ENCODE results near the gene LYRM7. TPM values are rescaled to one million over a fixed set of nuclear protein-coding genes. Genes with fewer than 3 reads are reported as not detected.

The LYRM7 gene
- total RNA-seq, 1 experiment from 2014 or later: 17.3 TPM

DNA sequence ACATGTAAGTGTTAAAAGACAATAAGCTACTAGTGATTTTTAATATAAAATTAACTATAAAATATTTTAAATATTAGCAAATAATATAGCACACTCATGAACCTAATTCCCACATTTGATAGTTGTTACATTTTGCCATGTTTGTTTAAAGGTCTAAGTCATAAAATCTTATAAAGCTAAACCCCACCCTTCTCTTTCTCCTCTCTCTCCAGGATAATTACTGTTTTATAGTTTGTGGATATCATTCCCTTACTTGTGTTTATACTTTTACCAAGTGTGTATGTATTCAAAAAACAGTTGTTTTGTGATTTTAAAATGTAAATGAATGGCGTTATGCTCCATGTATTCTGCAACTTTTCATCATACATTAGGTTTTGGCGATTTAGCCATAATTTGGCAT lies 34.2 kb downstream of the LYRM7 start:
- POLR2A ChIA-PET (ENCODE audit: low non-redundant PET): no interaction called here
- CTCF ChIA-PET: no interaction called here
- Histone ChIP-seq H3K36me3 (ENCODE audit: insufficient read depth, low read length, poor library complexity, severe bottlenecking) (no peaks in the 10 kb centered on the region), H3K9me3 (ENCODE audit: low read depth, low read length, poor library complexity, severe bottlenecking) (no peaks in the 10 kb centered on the region), H3K27ac (ENCODE audit: low read depth, low read length, poor library complexity, severe bottlenecking) (no peak overlapping the region), H3K4me1 (ENCODE audit: insufficient read depth, low read length, poor library complexity, severe bottlenecking) (no peaks in the 10 kb centered on the region), H3K4me3 (ENCODE audit: low read depth, low read length, poor library complexity, severe bottlenecking) (no peak overlapping the region), H3K27me3 (replicated peaks; ENCODE audit: insufficient read depth, low read depth, low read length, poor library complexity) (no peaks in the 10 kb centered on the region)
- BruUV-seq (replicated peaks): no TSS peak
- TF ChIP-seq, protein P1, sequence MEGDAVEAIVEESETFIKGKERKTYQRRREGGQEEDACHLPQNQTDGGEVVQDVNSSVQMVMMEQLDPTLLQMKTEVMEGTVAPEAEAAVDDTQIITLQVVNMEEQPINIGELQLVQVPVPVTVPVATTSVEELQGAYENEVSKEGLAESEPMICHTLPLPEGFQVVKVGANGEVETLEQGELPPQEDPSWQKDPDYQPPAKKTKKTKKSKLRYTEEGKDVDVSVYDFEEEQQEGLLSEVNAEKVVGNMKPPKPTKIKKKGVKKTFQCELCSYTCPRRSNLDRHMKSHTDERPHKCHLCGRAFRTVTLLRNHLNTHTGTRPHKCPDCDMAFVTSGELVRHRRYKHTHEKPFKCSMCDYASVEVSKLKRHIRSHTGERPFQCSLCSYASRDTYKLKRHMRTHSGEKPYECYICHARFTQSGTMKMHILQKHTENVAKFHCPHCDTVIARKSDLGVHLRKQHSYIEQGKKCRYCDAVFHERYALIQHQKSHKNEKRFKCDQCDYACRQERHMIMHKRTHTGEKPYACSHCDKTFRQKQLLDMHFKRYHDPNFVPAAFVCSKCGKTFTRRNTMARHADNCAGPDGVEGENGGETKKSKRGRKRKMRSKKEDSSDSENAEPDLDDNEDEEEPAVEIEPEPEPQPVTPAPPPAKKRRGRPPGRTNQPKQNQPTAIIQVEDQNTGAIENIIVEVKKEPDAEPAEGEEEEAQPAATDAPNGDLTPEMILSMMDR (conservative IDR thresholded peaks at IDR 0.05; ENCODE audit: low read depth, low read length): no peak
- TF ChIP-seq EZH2 (IDR thresholded peaks at IDR 0.05; ENCODE audit: borderline replicate concordance, low read depth, low read length, poor library complexity, severe bottlenecking): no peak
- no peak for DNase-seq (ENCODE audit: low spot score)
- intact Hi-C loops (cut with micrococcal nuclease; ENCODE audit: unreplicated experiment): no loop called here

DNA sequence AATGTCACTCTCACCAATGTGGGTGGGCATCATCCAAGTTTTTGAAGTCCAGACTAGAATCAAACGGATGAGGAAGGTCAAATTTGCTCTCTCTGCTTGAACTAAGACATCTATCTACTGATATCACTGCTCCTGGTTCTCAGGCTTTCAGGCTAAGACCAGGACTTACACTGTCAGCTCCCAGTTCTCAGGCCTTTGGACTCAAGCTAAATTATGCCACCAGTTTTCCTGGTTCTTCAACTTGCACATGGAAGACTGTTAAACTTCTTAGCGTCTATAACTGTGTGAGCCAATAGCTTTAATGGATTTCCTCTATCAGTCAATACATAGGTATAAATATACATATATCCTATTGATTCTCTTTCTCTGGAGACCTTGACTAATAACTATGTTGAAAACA lies 35.3 kb downstream of the LYRM7 start:
- H3K4me1 ChIP-seq (ENCODE audit: insufficient read depth, low read length, poor library complexity, severe bottlenecking): no peaks in the 10 kb centered on the region
- H3K4me3 ChIP-seq (ENCODE audit: low read depth, low read length, poor library complexity, severe bottlenecking): no peak overlapping the region
- no TSS peak for BruUV-seq (replicated peaks)
- no peak for DNase-seq (ENCODE audit: low spot score)
- no peak overlapping the region for H3K27ac ChIP-seq (ENCODE audit: low read depth, low read length, poor library complexity, severe bottlenecking)
- intact Hi-C loops (cut with micrococcal nuclease; ENCODE audit: unreplicated experiment): no loop called here
- H3K36me3 ChIP-seq (ENCODE audit: insufficient read depth, low read length, poor library complexity, severe bottlenecking): no peaks in the 10 kb centered on the region
- CTCF ChIA-PET: no interaction called here
- POLR2A ChIA-PET (ENCODE audit: low non-redundant PET): no interaction called here
- TF ChIP-seq, protein P1 (conservative IDR thresholded peaks at IDR 0.05; ENCODE audit: low read depth, low read length): no peak
- no peak for TF ChIP-seq EZH2 (IDR thresholded peaks at IDR 0.05; ENCODE audit: borderline replicate concordance, low read depth, low read length, poor library complexity, severe bottlenecking)
- H3K27me3 ChIP-seq (replicated peaks; ENCODE audit: insufficient read depth, low read depth, low read length, poor library complexity): no peaks in the 10 kb centered on the region
- H3K9me3 ChIP-seq (ENCODE audit: low read depth, low read length, poor library complexity, severe bottlenecking): no peaks in the 10 kb centered on the region

DNA sequence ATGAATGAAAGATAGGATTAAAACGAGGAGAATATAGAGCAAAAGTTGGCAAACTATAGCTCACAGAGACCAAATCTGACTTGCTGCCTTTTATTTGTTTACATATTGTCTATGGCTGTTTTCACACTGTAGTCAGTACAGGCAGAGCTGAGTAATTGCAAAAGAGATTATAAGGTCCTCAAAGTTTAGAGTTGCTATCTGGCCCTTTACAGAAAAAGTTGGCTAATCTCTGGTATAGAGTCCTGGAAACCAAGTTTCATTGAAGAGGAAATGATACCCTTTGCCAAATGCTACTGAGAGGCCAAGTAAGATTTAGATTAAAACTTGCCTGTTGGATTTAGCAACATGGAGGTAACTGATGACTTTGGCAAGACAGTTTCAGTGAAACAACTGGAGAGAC lies 36.0 kb downstream of the LYRM7 start:
- ChIA-PET POLR2A (ENCODE audit: low non-redundant PET) (no interaction called here), CTCF (no interaction called here)
- DNase-seq (ENCODE audit: low spot score): no peak
- Histone ChIP-seq H3K27ac (ENCODE audit: low read depth, low read length, poor library complexity, severe bottlenecking) (no peak overlapping the region), H3K27me3 (replicated peaks; ENCODE audit: insufficient read depth, low read depth, low read length, poor library complexity) (no peaks in the 10 kb centered on the region), H3K9me3 (ENCODE audit: low read depth, low read length, poor library complexity, severe bottlenecking) (no peaks in the 10 kb centered on the region), H3K4me1 (ENCODE audit: insufficient read depth, low read length, poor library complexity, severe bottlenecking) (no peaks in the 10 kb centered on the region), H3K36me3 (ENCODE audit: insufficient read depth, low read length, poor library complexity, severe bottlenecking) (no peaks in the 10 kb centered on the region), H3K4me3 (ENCODE audit: low read depth, low read length, poor library complexity, severe bottlenecking) (no peak overlapping the region)
- no TSS peak for BruUV-seq (replicated peaks)
- intact Hi-C loops (cut with micrococcal nuclease; ENCODE audit: unreplicated experiment): no loop called here
- no peak for TF ChIP-seq EZH2 (IDR thresholded peaks at IDR 0.05; ENCODE audit: borderline replicate concordance, low read depth, low read length, poor library complexity, severe bottlenecking)
- TF ChIP-seq, protein P1 (conservative IDR thresholded peaks at IDR 0.05; ENCODE audit: low read depth, low read length): no peak

Measured in A673 (cell line).